Jurkat, Clone E6-1 (cell line): ENCODE data around the gene WDR77.

ENCODE experiments used
- DNase-seq: peaks from one replicate; pipeline ENCODE4 v3.0.0-alpha.2; 2011; ENCODE audit warnings: low read depth, low spot score
- H3K4me3 ChIP-seq: 2 replicates; pipeline ENCODE4 v1.5.1; 2011; ENCODE audit warnings: mild to moderate bottlenecking, low read length, control low read depth, moderate library complexity

The WDR77 gene

GRCh38 chr1:111399792-111400610 is 49.1 kb downstream of the WDR77 start:
- DNase-seq: peak; percentile 50
- H3K4me3 ChIP-seq: no peak overlapping the region

- H3K4me3 ChIP-seq: no peak overlapping the region
Measured at GRCh38 chr1:111392460-111392945, 56.6 kb downstream of the WDR77 start.

GRCh38 chr1:111392042-111392441 is 57.0 kb downstream of the WDR77 start:
- H3K4me3 ChIP-seq: no peak overlapping the region
- no peak for DNase-seq

More at GRCh38 chr1:111392460-111392945, 56.6 kb downstream of the WDR77 start:
- DNase-seq: no peak
